ENCODE results near the gene GRM8.

GRM8 gene

DNA sequence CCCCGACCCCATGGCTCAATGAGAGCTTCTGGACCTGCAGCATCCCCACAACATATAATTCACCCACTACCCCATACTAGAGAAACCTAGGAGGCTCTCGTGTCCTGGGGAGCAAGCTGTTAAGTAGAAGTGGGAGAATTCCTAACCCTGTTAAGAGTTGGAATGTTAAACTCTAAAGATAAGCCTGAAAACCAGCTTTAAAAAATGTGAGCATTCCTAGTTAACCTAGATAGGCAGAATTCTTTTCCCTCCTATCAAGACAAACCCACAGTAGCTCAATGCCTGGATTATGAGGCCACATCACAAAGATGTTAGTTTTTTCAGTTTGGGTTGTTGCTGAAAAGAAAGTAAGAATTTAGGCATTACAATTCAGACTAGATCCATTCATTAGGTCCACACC is 42.9 kb downstream of the GRM8 start:
- TF ChIP-seq, protein P1, sequence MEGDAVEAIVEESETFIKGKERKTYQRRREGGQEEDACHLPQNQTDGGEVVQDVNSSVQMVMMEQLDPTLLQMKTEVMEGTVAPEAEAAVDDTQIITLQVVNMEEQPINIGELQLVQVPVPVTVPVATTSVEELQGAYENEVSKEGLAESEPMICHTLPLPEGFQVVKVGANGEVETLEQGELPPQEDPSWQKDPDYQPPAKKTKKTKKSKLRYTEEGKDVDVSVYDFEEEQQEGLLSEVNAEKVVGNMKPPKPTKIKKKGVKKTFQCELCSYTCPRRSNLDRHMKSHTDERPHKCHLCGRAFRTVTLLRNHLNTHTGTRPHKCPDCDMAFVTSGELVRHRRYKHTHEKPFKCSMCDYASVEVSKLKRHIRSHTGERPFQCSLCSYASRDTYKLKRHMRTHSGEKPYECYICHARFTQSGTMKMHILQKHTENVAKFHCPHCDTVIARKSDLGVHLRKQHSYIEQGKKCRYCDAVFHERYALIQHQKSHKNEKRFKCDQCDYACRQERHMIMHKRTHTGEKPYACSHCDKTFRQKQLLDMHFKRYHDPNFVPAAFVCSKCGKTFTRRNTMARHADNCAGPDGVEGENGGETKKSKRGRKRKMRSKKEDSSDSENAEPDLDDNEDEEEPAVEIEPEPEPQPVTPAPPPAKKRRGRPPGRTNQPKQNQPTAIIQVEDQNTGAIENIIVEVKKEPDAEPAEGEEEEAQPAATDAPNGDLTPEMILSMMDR (IDR thresholded peaks at IDR 0.05; ENCODE audit: borderline replicate concordance, insufficient read depth, low read depth, low read length) = no peak
- H3K4me3 ChIP-seq (ENCODE audit: low read depth, low read length) = no peak overlapping the region

DNA sequence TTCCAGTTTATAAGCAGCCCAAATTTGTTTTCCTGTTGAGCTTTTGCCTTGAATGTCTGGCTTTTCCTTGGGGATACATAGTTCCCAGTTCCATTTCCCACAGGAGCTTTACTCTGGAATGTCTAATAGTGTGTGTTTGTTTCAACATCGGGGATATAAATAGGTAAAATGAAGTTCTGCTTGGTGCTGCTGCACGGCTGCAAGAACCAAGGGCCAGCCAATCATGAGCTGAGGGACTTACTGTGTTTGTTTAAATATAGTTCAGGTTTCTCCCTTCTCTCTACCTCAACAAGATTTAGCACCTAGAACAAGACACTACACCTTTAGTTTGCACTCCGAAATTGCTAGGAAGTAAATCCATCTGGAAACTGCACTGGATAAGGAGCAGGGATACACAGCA is 43.9 kb downstream of the GRM8 start:
- TF ChIP-seq, protein P1 (IDR thresholded peaks at IDR 0.05; ENCODE audit: borderline replicate concordance, insufficient read depth, low read depth, low read length) = no peak
- H3K4me3 ChIP-seq (ENCODE audit: low read depth, low read length) = no peak overlapping the region

DNA sequence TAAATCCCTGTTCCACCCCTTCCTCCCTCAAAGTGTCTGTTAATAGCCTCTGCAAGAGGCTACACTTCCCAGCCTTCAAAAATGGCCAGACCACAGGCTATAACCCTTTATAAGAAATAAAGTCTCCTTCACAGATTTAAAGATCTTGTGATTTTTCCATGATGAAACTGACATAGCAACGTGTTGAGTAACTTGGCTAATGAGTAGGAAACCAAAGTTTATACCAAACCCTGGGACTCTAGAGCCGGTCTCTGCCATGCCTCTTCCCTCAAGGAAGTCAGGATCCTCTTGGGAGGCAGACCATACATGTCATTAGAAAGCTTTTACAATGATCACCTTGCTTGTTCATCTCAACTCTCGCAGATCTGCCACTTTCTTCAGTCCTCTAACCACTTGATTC is 44.4 kb downstream of the GRM8 start:
- TF ChIP-seq, protein P1 (IDR thresholded peaks at IDR 0.05; ENCODE audit: borderline replicate concordance, insufficient read depth, low read depth, low read length) = no peak

DNA sequence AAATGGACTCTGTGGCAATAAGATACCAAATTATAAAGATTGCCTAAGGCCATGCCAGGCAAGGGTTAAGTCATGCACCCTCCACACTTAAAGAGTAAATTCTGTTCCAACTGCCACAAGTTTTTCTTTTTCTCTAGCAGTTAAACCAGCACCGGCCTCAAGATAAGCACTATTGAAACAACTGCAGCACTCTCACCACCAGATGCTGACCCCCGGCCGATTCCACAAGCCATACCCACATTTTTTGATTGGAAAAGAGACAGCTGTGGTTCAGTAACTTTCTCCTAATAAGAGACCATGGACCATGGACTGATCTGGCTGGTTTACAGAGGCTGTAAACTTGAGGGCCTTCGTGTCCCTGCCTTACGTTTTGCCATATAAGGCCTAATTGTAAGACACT is 44.9 kb downstream of the GRM8 start:
- no peak overlapping the region for H3K4me3 ChIP-seq (ENCODE audit: low read depth, low read length)
- TF ChIP-seq, protein P1 (IDR thresholded peaks at IDR 0.05; ENCODE audit: borderline replicate concordance, insufficient read depth, low read depth, low read length) = no peak

More for the DNA sequence above, 44.4 kb downstream of the GRM8 start:
- H3K4me3 ChIP-seq (ENCODE audit: low read depth, low read length) = no peak overlapping the region

DNA sequence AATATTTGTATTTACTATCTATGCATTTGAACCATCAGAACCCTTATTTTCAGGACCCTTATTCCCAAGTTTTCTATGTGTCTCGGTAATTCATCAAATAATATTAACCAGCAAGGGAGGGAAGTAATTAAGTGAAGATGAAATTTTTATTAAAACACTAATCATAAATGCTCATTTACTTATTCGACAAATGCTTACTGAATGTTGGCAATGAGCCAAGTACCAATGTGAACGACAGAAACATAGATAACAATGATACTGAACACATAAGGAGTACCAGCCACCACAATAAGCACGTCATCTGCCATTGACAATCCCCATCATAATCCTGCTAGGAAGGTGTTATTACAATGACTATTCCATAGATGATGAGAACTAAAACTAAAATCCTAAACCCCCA is 45.5 kb downstream of the GRM8 start:
- H3K4me3 ChIP-seq (ENCODE audit: low read depth, low read length) = no peak overlapping the region
- TF ChIP-seq, protein P1 (IDR thresholded peaks at IDR 0.05; ENCODE audit: borderline replicate concordance, insufficient read depth, low read depth, low read length) = no peak

DNA sequence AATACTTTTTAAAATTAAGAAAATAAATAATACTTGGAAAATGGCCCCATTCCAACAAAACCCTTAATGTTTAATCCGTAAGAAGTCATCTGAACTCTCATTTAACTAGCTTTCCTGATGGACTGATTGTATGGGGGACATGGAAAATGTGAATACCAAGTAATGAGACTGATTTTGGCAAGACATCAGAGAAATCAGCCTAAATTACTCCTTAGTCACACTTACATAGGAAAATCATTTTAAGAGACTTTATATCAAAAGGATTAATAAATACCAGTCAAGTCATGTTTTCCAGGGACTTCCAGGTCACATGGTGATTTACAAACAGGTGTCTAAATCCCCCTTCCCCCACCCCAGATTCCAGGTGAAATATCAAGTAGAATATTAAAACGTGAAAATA is 58.2 kb downstream of the GRM8 start:
- H3K4me3 ChIP-seq (ENCODE audit: low read depth, low read length) = no peak overlapping the region
- TF ChIP-seq, protein P1 (IDR thresholded peaks at IDR 0.05; ENCODE audit: borderline replicate concordance, insufficient read depth, low read depth, low read length) = no peak

DNA sequence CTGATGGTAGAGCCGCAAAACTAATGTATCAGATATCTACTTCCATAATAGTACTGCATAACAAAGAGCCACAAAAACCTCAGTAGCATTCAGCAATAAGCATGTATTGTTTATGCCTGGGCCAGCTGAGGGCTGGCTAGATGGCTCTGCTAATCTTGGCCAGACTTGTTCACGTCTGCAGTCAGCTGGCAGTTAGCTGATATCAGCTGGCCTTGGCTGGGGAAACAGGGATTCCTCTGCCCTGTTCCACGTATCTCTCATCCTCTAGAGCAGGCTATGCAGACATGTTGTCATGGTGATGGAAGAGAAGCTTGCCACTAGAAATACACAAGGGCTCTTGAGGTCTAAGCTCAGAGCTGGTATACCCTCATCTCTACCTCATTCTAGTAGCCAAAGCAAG is 62.9 kb downstream of the GRM8 start:
- TF ChIP-seq, protein P1 (IDR thresholded peaks at IDR 0.05; ENCODE audit: borderline replicate concordance, insufficient read depth, low read depth, low read length) = no peak
- no peak overlapping the region for H3K4me3 ChIP-seq (ENCODE audit: low read depth, low read length)
